Heart left ventricle (tissue), 16 donors: Measurements from ENCODE around the gene BEND2. TPM values are rescaled to one million over a fixed set of nuclear protein-coding genes. Genes with fewer than 3 reads are reported as not detected.

Source experiments
- ATAC-seq, 4 donors: fragments of 200-7000 bp; cut with Tn5 transposase; one replicate each; pipeline ENCODE4 v1.9.1; 2020 to 2022; ENCODE audit warnings: moderate library complexity in 4 of 4, mild to moderate bottlenecking in 3 of 4, moderate number of reproducible peaks in 1 of 4
- DNase-seq, 5 donors: peaks; one replicate each; pipeline ENCODE4 v3.0.0-alpha.2; 2020
- H3K27ac ChIP-seq, 12 donors: fragments of 200-600 bp; sonication (generic) in 4 of 12; one replicate each; pipeline versions ENCODE4 v1.5.0 to v1.8.0; 2016 to 2022; ENCODE audit warnings: mild to moderate bottlenecking in 2 of 12
- H3K27me3 ChIP-seq, 9 donors: fragments of 200-600 bp; sonication (generic) in 2 of 9; one replicate each; pipeline versions ENCODE4 v1.5.1 to v1.8.0; 2016 to 2022; ENCODE audit warnings: mild to moderate bottlenecking in 3 of 9
- H3K36me3 ChIP-seq, 9 donors: fragments of 200-600 bp; sonication (generic) in 2 of 9; one replicate each; pipeline versions ENCODE4 v1.5.0 to v1.8.0; 2018 to 2022; ENCODE audit warnings: mild to moderate bottlenecking in 2 of 9
- H3K4me1 ChIP-seq, 12 donors: fragments of 200-600 bp; sonication (generic) in 4 of 12; one replicate each; pipeline versions ENCODE4 v1.5.0 to v1.8.0; 2016 to 2022; ENCODE audit warnings: mild to moderate bottlenecking in 3 of 12
- H3K4me3 ChIP-seq, 12 donors: fragments of 200-600 bp; sonication (generic) in 4 of 12; one replicate each; pipeline versions ENCODE4 v1.5.0 to v1.8.0; 2017 to 2022; ENCODE audit warnings: mild to moderate bottlenecking in 9 of 12, moderate library complexity in 4 of 12
- H3K9me3 ChIP-seq, 12 donors: fragments of 200-600 bp; sonication (generic) in 4 of 12; one replicate each; pipeline versions ENCODE4 v1.5.0 to v1.8.0; 2016 to 2022; ENCODE audit warnings: mild to moderate bottlenecking in 1 of 12
- CTCF ChIP-seq, 12 donors: fragments of 200-600 bp; sonication (generic) in 4 of 12; IDR thresholded peaks; one replicate each; pipeline versions ENCODE4 v1.5.0 to v1.8.0; 2018 to 2022; ENCODE audit warnings: antibody characterized with exemption in 12 of 12, mild to moderate bottlenecking in 5 of 12
- POLR2A ChIP-seq, 2 donors: fragments of 450-650 bp; IDR thresholded peaks; one replicate each; pipeline ENCODE4 v1.6.1; 2017; ENCODE audit warnings: antibody characterized with exemption in 2 of 2, mild to moderate bottlenecking in 2 of 2, moderate library complexity in 2 of 2
- WGBS, 4 donors: extraction: QIAGEN DNeasy Blood & Tissue Kit in 2 of 4; methylation state at CpG; one replicate each; pipeline versions ENCODE4 v1.1.5 to v1.1.7; 2013 to 2018; 5-methylcytosine and 5-hydroxymethylcytosine counted together
- intact Hi-C, 10 donors: fragments of 100-400 bp; cut with DNase I; formaldehyde crosslinking; loops; one replicate each; pipeline versions ENCODE4 v1.11.1 to v1.14.2; 2022
- polyA plus RNA-seq, 2 donors: library from polyadenylated mRNA; stranded (reverse); fragments of 200-250 nt; gene quantifications; one replicate each; pipeline ENCODE4 v1.2.3, GENCODE V29; 2013
- total RNA-seq, 9 donors: library from RNA; depleted of rRNA in 2 of 9; stranded (reverse); fragments of >200 nt in 2 of 9; fragmentation: NEBNext Ultra II Directional in 3 of 9; extraction: Animal tissue kit (Norgen Biotek cat#: 25700) in 3 of 9; gene quantifications; one replicate each; pipeline versions ENCODE4 v1.1.0 to v1.2.4, GENCODE V29; 2016 to 2023
- donor health status: ischemic (EF 13 %, LVEDD 7.1; RV severe dilation, severe dysfunction).
- donor health status: healthy with polysubstance abuse.
- donor health status: DM: no; HTN: yes; CAD: no.
- donor health status: DM: no; HTN: no; CAD: no.
- donor health status: ischemic (EF 25% LVEDD 6.9; RV normal size, moderate dysfunction).
- donor health status: ischemic (EF 25% LVEDD 5.7; RV mildly dilated, moderate dysfunction).
- donor health status: healthy.
- donor health status: DM: yes; HTN: yes; CAD: no.
- donor health status: ischemic (EF 35%, LVEDD 5.7; RV mildly dilated, moderate dysfunction).
- donor health status: nonischemic (EF 11% LVEDD 7.7; RV severe dilation, severe dysfunction).
- donor health status: DM: yes; HTN: yes; CAD: no.
- donor health status: PGD.
- donor health status: ischemic (EF 29% LVEDD 5.4; RV normal size, mild dysfunction).
- donor health status: nonischemic (EF 23%, LVEDD 6.1; RV moderate dilation, normal function).

Gene BEND2
- total and polyA plus RNA-seq, 11 donors: 0.06 to 0.21 (median 0.11) TPM; not detected in 8

GRCh38 chrX:18173494-18174180 lies 47.0 kb downstream of the BEND2 start:
- ATAC-seq: peak; percentile 59 to 97 (median 94)
- DNase-seq: peak in 2 of 5 donors; percentile 51 to 73
- intact Hi-C loops: loop anchor here in 1 of 10 donors (2.0 kb wide), 1 partner anchor 23 kb away; no protein-coding TSS in a partner anchor
- Histone ChIP-seq H3K36me3 (no peaks in the 10 kb centered on the region), H3K4me1 (no peaks in the 10 kb centered on the region), H3K27me3 (peaks cover 0 to 7% (median 0%) of the 10 kb centered on the region in 9 donors), H3K9me3 (no peaks in the 10 kb centered on the region), H3K27ac (peak overlapping the region in 4 of 12 donors; percentile 6 to 52 (median 16)), H3K4me3 (no peak overlapping the region)
- TF ChIP-seq POLR2A (IDR thresholded peaks at IDR 0.05): no peak
- TF ChIP-seq CTCF (IDR thresholded peaks at IDR 0.05): no peak
- WGBS, 4 donors: 42 to 62% (median 52%) methylated on average over 4 to 7 of the region's 7 CpGs

GRCh38 chrX:18172970-18173369 lies 47.7 kb downstream of the BEND2 start:
- Histone ChIP-seq H3K9me3 (no peaks in the 10 kb centered on the region), H3K27me3 (peaks cover 0 to 13% (median 0%) of the 10 kb centered on the region in 9 donors), H3K4me1 (no peaks in the 10 kb centered on the region), H3K4me3 (no peak overlapping the region), H3K36me3 (no peaks in the 10 kb centered on the region), H3K27ac (peak overlapping the region in 4 of 12 donors; percentile 9 to 52 (median 37))
- 65 to 85% (median 77%) methylated on average over 4 of the region's 4 CpGs for WGBS, 4 donors
- intact Hi-C loops: loop anchor here in 1 of 10 donors (2.0 kb wide), 1 partner anchor 22 kb away; no protein-coding TSS in a partner anchor
- DNase-seq (no peak), ATAC-seq (peak in 1 of 4 donors; percentile 31)
- TF ChIP-seq CTCF (IDR thresholded peaks at IDR 0.05): no peak
- no peak for TF ChIP-seq POLR2A (IDR thresholded peaks at IDR 0.05)

GRCh38 chrX:18170910-18171309 lies 49.8 kb downstream of the BEND2 start:
- DNase-seq (no peak), ATAC-seq (no peak)
- no peak overlapping the region for H3K4me3 ChIP-seq
- intact Hi-C loops: no loop called here
- no peaks in the 10 kb centered on the region for H3K4me1 ChIP-seq
- TF ChIP-seq POLR2A (IDR thresholded peaks at IDR 0.05): no peak
- H3K9me3 ChIP-seq: no peaks in the 10 kb centered on the region
- peaks cover 0 to 13% (median 0%) of the 10 kb centered on the region in 9 donors for H3K27me3 ChIP-seq
- 64 to 81% (median 70%) methylated on average over 6 of the region's 6 CpGs for WGBS, 4 donors
- no peaks in the 10 kb centered on the region for H3K36me3 ChIP-seq
- H3K27ac ChIP-seq: no peak overlapping the region

GRCh38 chrX:18166068-18166467 lies 54.6 kb downstream of the BEND2 start:
- no peaks in the 10 kb centered on the region for H3K36me3 ChIP-seq
- WGBS, 4 donors: 79 to 92% (median 86%) methylated on average over 4 of the region's 4 CpGs
- DNase-seq: no peak
- no peak overlapping the region for H3K27ac ChIP-seq
- TF ChIP-seq POLR2A (IDR thresholded peaks at IDR 0.05) (no peak), CTCF (IDR thresholded peaks at IDR 0.05) (no peak)
- no peaks in the 10 kb centered on the region for H3K4me1 ChIP-seq
- ATAC-seq: no peak
- H3K27me3 ChIP-seq: peaks cover 0 to 11% (median 0%) of the 10 kb centered on the region in 9 donors
- no peaks in the 10 kb centered on the region for H3K9me3 ChIP-seq
- no peak overlapping the region for H3K4me3 ChIP-seq
- intact Hi-C loops: no loop called here
